ENCODE results near the gene ABTB2.

The ABTB2 gene

DNA sequence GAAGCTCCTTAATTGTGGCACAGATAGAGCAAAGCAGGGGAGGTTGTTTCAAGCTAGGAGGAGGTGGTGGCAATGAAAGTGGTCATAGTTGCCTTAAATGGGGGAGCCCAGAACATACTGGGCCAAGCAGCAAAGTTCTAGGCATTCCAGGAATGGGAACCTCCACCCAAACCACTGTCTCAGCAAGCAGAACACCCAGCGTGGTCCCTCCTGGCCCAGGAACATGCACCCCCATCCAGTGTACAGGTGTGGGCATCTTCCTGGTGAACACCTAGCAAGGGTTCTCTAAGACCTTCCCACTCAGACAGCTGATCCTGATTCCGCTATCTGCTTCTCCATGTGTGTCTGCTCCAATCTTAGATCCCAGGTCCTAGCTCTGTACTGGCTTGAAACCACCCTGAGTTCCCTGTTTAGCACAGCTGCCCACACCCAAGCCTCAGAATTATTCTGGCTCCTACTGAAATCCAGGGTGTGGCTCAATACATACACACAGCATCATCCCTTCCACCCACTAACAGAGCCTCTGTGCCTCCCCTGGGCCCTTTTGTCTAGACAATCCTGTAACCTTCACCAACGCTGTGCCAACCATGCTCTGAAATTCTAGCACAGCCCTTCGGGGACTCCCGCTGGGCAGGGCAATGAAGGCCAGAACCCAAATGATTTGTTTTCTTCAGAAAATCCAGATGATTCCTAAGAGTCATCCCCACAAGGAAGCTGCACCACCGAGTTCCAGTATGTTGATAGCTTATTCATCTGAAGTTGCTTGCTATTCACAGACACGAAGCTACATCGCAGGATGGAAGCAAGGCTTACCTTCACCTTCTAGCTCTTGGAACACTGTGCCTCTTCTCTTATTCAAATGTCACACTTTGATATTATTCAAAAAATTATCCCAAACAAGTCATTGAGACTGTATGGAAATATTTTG, 76.6 kb downstream of the ABTB2 start:
- no peak for DNase-seq

DNA sequence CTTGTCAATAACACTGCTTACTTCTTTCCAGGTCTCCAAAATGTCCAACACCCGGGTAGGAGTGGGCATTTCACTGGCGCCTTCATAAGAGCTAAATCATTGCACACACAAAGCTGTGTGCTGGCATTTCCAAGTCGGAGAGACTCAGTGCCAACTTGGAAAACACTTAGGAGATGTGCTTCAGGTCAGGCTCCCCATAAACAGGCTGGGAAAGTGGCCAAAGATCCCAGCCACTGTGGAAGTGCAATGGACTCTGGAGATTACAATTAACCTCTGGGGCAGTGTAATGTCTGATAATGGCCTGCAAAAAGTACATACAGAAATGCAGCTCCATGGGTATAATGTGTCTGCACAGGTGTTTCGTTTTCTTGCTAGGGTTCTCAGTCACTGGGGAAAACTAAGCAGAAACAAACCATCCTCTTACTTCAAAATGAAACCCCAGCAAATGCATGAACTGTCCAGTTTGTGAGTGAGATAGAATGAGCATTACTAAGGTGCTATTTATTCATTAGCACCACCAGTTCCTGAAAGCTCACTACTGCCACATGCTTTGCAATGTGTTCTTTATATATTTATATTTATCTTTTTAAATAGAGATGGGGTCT, 79.0 kb downstream of the ABTB2 start:
- DNase-seq, result no peak

- DNase-seq, result no peak
These were observed 79.6 kb downstream of the ABTB2 start for GRCh38 chr11:34278175-34278574.

DNA sequence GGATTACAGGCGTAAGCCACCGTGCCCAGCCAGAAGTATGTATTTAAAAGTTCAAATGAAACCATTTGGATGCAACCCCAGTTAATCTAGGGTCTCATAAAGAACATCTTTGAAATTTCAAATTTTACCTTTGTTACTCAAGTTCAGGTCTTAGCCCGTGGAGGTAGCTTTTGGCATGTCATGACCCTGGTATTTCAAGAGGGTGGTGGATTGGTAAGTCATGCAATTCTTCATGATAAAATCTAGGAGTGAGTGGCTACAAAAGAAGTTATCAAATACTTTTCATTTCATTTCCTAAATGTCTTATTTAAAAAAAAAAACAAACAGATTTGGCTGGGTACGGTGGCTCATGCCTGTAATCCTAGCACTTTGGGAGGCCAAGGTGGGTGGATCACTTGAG, 80.6 kb downstream of the ABTB2 start:
- no peak for DNase-seq

- no peak for DNase-seq
These were observed 81.4 kb downstream of the ABTB2 start for GRCh38 chr11:34276352-34276864.

DNA sequence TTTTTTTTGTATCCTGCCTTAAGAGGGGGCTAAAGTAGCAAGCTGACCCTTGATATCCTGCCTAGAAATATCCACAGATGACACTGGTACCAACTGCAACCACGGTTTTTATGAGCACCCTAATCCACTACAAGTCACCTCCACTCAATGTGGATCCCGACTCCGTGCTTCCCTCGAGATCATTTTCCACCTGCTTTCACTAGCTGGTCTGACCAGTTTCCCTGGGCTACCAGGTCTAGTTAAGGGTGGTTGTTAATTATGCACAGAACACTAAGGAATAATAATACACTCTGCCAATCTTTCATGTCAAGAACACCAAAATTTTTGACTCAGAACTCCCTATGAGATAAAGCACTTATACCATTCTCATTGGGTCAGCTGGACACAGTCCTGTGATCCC, 82.3 kb downstream of the ABTB2 start:
- DNase-seq, result no peak

DNA sequence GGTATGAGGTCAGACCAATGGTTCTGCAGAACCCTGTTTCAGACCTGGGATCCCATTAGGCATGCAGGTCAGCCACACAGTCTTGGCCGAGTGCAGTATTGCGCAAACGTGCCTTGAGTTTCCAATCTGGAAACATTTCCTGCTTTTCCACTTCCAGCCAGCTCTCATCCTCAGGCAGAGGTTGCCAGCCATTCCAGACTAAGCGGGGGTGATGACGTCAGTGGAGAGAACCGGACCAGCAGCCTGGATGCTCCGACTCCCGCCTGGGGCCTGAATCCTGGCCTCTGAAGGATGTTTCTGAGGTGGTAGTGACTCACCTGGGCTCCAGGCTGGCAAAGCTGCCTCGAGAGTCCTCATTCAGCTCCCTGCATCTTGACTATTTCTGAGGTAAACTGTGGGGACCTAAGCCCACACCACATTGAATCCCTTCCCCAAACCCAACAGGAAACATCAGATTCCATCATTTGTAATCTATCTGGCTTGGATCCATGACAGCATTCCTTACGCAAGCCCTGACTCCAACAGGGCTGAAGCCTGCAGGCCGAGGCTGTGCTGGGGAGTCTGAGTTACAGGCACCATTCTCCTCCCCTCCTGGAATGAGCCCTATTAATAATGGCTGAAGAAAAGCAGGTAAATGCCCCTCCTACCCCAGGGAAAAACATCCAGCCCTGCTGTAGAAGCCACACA, 83.0 kb downstream of the ABTB2 start:
- DNase-seq, result no peak

DNA sequence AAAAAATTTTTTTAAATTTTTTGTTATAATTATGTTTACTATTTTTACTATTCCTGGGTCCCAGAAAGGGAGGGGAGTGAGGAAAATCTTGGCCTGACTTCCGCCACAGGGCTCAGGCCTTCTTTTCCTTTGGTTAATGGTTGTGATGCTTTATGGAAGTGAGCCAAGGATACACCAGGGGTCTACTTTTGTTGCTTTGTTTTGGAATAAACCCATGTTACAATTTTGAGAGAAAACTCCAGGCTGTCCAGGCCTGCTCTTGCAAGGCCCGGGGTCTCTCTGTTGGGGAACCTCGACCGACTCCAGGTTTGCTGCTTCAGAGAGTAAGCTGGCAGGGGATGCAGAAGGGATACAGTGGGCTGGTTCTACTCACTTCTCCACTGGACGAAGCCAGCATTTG, 84.7 kb downstream of the ABTB2 start:
- no peak for DNase-seq

GRCh38 chr11:34271727-34272126, 86.1 kb downstream of the ABTB2 start:
- DNase-seq, result no peak

DNA sequence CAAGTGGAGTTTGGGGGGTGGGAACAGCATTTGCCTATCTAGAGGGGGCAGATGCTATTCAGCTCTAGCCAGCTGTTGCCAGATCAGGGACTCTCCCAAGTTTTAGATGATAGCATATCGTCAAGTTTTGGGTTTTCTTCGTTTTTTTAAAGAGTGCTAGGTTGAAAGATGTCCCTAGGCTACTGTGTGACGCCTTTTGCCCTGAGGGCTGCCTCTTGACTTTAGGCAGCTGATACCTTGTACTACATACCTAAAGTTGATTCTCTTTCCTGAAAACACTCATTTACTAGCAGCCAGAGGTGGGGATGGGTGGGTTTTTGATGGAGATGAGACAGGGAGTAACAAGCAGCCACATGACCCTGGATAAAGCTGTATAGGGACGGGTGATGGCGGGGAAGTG, 87.1 kb downstream of the ABTB2 start:
- no peak for DNase-seq

DNA sequence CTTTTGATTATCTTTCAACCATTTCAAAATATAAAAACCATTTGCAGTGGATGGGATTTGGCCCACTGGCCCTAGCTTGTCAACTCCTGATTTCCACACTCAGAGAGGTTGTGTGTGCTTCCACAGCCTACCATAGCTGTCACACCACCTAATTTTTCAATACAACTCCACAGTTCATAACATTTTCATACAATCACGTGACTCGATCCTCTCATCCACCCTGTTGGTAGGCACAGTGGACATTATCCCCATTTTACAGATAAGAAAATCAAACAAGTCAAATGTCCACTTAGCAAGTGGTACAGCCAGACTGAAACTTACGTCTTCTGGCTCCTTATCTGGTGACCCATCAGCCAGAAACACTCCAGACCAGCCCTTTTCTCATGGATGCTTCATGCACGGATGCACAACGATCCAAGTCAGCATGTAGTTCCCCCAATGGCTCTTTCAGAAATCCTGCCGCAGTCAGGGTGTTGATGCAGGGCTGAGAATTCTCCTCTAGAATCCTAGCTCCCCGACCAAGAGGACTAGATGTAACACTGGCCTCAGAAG, 88.0 kb downstream of the ABTB2 start:
- DNase-seq, result no peak

DNA sequence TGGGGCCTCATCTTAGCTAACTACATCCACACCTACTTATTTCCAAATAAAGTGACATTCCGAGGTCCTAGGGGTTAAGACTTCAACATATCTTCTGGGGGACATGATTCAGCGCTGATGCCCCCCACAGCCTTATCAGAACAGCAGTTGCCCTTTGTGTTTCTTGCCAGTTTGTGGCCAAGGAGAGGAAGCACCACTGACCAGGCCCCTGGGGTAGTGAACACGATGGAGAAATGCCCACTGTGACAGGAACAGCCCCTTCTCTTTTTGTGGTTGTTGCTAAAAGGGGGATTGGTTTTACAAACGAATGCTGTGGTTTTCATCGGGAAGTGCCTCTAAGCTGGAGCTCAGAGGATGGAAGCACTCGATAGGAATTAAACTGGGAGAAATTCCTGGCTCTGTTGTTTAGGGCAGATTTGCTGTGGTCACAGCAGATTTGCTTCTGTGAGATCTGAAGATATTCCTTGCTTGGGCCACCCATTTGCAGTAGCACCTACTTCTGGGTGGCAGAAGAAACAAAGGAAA, 88.8 kb downstream of the ABTB2 start:
- no peak for DNase-seq

GRCh38 chr11:34267417-34267816, 90.4 kb downstream of the ABTB2 start:
- no peak for DNase-seq

GRCh38 chr11:34267013-34267412, 90.8 kb downstream of the ABTB2 start:
- DNase-seq, result no peak

GRCh38 chr11:34266090-34266912, 91.5 kb downstream of the ABTB2 start:
- no peak for DNase-seq

DNA sequence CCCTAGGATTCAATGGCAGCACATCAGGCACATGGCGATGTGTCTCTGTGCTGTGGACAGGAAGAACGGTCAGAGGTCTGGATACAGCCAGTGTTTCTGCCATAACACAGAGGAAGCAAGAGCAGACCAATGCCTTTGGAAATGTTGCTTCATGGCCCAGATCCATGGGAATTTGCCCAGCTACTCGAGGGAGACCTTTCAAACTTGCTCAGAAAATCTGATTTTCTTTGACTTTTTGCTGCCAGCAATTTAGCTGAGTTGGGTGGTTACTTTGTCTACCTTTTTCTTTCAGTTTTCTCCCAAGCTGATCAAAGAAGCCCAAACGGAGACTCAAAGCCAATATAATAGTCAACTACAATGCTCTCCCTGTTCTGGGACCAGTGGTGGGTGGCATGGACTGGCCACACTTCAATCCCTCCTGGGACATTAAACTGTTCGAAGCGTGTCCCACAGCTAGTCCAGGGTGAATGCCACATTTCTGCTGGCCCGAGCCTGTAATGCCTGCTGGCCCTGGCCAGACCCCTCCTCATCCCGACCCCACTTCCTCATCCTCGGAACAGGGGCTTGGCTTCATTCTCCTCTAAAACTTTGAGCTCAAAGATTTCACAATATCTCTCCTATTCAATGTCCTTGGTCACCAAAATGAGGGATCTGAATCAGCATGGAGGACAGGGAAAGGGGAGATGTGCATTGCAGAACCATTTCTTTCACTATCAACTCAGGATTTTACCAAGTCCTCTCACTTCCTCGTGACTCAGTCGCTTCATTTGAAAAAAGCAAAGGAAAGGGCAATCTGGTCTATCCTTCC, 93.3 kb downstream of the ABTB2 start:
- DNase-seq, result no peak

DNA sequence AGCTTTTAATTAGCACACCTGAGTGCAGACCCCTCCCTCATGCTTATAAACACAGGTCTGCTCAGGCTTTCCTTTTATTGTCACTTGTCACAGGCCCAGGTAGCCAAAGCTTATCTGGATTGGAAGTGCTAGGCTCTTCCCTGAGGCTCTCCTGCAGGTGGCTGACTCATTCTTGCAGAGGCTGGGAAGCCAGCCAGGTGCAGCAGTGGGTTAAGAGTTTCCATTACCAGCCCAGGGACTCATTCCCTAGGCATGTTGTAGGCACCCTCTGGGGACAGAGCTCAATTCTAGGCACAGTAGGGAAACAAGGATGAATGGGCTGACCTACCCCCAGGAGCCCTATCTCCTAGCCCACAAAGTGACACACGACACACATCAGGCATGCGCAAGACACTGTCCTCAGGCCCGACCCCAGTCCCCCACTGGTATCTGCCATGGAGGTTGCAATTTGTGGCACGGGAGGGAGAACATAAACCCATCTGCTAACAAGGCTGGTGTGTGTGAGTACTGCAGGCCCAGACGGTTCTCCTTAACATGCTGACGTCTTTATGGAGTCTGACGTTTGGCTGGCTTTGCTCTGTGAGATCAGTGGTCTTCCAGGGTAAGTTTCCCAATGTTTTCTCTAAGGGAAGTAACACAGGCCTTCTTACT, 94.2 kb downstream of the ABTB2 start:
- DNase-seq, result no peak

DNA sequence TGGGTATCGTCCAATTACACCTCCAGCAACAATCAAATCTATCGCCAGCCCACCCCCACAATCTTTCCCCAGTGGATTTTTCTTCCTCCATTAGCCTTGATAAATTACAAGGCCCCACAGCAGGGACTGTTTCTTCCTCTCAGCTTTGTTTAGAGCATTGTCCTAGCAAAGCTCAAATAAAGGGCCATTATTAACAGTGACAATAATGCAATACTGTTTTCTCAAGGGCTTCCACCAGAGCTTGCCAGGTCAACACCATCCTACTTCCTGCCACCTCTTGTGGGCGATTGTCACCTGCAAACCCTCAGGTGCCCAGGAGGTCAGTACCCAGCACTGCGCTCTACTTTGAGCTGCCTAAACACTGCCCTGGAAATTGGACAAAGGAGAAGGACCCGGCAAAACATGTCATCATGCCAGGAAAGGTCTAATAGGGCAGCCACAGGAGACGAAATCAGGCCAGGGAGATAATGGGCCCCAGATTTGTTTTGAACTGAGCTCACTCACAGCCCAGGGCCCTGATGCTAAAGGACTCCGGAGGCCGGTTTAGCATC, 95.2 kb downstream of the ABTB2 start:
- DNase-seq, result no peak

- no peak for DNase-seq
These were observed 96.0 kb downstream of the ABTB2 start for GRCh38 chr11:34261820-34262219.

DNA sequence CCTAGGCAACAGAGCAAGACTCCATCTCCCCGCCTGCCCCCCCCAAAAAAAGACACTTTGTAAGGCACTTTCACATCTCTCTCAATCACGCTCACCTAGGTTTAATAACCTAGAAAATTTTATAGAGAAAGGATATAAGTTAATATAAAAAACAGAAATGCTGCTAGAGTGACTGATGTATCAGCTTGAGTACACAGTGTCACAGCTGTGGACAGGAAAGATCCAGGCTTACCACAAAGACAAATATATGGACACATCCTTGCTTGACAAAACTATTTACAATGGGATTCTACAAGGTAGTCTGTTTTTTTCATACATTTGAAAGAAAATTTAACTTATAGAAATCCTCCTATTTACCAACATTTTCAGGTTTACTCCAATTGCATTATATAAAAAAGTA, 96.7 kb downstream of the ABTB2 start:
- no peak for DNase-seq
